ENCODE data around the gene NCAPG2.

DNA sequence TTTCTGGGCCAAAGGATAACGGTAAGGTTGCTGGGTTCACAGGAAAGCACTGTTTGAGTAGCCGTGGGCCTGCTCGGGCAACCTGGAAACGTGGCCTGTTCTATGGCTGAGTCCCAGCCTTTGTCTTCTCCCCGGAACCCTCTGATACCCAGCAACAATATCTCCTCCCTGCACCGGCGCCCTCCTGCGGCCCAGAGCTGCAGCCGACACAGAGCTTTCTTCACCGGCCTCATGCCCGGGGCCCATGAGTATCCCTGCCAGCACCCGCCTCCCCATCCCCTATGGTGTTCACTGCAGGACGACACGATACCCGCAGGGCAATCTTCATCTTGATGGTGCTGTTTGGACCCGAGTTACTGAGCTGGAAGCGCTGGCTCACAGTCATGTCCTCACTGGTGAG lies 38.6 kb upstream of the NCAPG2 start:
- TF ChIP-seq GATA3 (IDR thresholded peaks at IDR 0.05; ENCODE audit: low read depth, low read length), result no peak
- no peak for TF ChIP-seq GATA2 (IDR thresholded peaks at IDR 0.05; ENCODE audit: low read depth, low read length)
